H1 (cell line): ENCODE results near the gene GRID1. TPM values are rescaled to one million over a fixed set of nuclear protein-coding genes. Genes with fewer than 3 reads are reported as not detected.

Experiments
- CTCF ChIA-PET: fragments of 300-600 bp; sonication (Branson Sonifier 250); formaldehyde crosslinking; loops from one replicate; lab custom pipeline; 2021; ENCODE audit not compliant: partially characterized antibody; lab: Charles Lee
- POLR2A ChIA-PET: fragments of 300-600 bp; sonication (Branson Sonifier 250); formaldehyde crosslinking; loops from one replicate; lab custom pipeline; 2021; ENCODE audit warnings: inconsistent platforms; ENCODE audit not compliant: partially characterized antibody; lab: Charles Lee
- DNase-seq, 2 experiments: peaks; one replicate each; pipeline versions ENCODE4 v3.0.0 to v3.0.0-alpha.2; 2010 to 2022; ENCODE audit warnings: low spot score in 2 of 2, low read depth in 1 of 2, mixed read lengths in 1 of 2
- FAIRE-seq: peaks from 2 replicates; lab custom pipeline; 2011; peaks lifted over from hg19 to GRCh38; lab: Jason Lieb, UNC
- H2AFZ ChIP-seq: 2 replicates; pipeline ENCODE4 v1.8.1; 2012; ENCODE audit warnings: low read length, inconsistent platforms
- H2AK5ac ChIP-seq: 2 replicates; pipeline ENCODE4 v1.6.1; 2013; ENCODE audit warnings: low read depth, low read length
- H2BK120ac ChIP-seq: replicated peaks from 2 replicates; pipeline ENCODE3; 2013; ENCODE audit warnings: low read depth, low read length, inconsistent platforms
- H2BK12ac ChIP-seq: 2 replicates; pipeline ENCODE4 v1.6.1; 2013; ENCODE audit warnings: low read depth, low read length
- H2BK15ac ChIP-seq: 2 replicates; pipeline ENCODE4 v1.6.1; 2013; ENCODE audit warnings: low read length
- H2BK20ac ChIP-seq: 2 replicates; pipeline ENCODE4 v1.6.1; 2013; ENCODE audit warnings: low read length
- H2BK5ac ChIP-seq: 2 replicates; pipeline ENCODE4 v1.6.1; 2013; ENCODE audit warnings: low read depth, low read length
- H3K14ac ChIP-seq: 2 replicates; pipeline ENCODE4 v1.6.1; 2013; ENCODE audit warnings: inconsistent platforms; ENCODE audit not compliant: insufficient read length
- H3K18ac ChIP-seq: 2 replicates; pipeline ENCODE4 v1.6.1; 2013; ENCODE audit warnings: low read length; ENCODE audit errors: extremely low read depth
- H3K23ac ChIP-seq: 2 replicates; pipeline ENCODE4 v1.6.1; 2013; ENCODE audit warnings: inconsistent platforms; ENCODE audit not compliant: insufficient read length
- H3K23me2 ChIP-seq: 2 replicates; pipeline ENCODE4 v1.6.1; 2013; ENCODE audit warnings: low read depth, low read length
- H3K27ac ChIP-seq: 2 replicates; pipeline ENCODE4 v1.6.1; 2011; ENCODE audit warnings: low read depth, low read length, inconsistent platforms
- H3K27me3 ChIP-seq, 4 experiments: replicated peaks in 1 of 4; 1 replicate in 1 of 4; 2 replicates in 3 of 4; pipeline versions ENCODE4 v1.6.1 to v1.8.1; 2011 to 2013; ENCODE audit warnings: low read length in 3 of 4, mild to moderate bottlenecking in 3 of 4, inconsistent platforms in 2 of 4, mixed read lengths in 2 of 4, moderate library complexity in 1 of 4; ENCODE audit not compliant: control insufficient read depth in 3 of 4, insufficient read depth in 3 of 4; ENCODE audit errors: extremely low read depth in 1 of 4
- H3K36me3 ChIP-seq, 4 experiments: 2 replicates each; pipeline versions ENCODE4 v1.6.1 to v1.8.1; 2011 to 2013; ENCODE audit warnings: mild to moderate bottlenecking in 4 of 4, low read length in 3 of 4, moderate library complexity in 2 of 4, control low read depth in 1 of 4, inconsistent platforms in 1 of 4; ENCODE audit not compliant: insufficient read depth in 4 of 4, control insufficient read depth in 2 of 4
- H3K4ac ChIP-seq: replicated peaks from 2 replicates; pipeline ENCODE3; 2013; ENCODE audit warnings: low read length, low read depth, mixed read lengths, inconsistent platforms; ENCODE audit not compliant: insufficient read length
- H3K4me1 ChIP-seq, 4 experiments: replicated peaks in 1 of 4; 1 replicate in 1 of 4; 2 replicates in 3 of 4; pipeline versions ENCODE4 v1.6.1 to v1.8.1; 2011 to 2013; ENCODE audit warnings: low read length in 3 of 4, inconsistent platforms in 2 of 4, mixed read lengths in 1 of 4; ENCODE audit not compliant: insufficient read depth in 4 of 4, control insufficient read depth in 3 of 4
- H3K4me2 ChIP-seq, 2 experiments: 2 replicates each; pipeline versions ENCODE4 v1.6.1 to v1.8.1; 2011 to 2013; ENCODE audit warnings: low read depth in 2 of 2, low read length in 2 of 2, control low read depth in 1 of 2, inconsistent platforms in 1 of 2, mild to moderate bottlenecking in 1 of 2; ENCODE audit not compliant: insufficient read depth in 1 of 2
- H3K4me3 ChIP-seq, 4 experiments: fragments of 200-600, 300-600 bp in 1 of 4; sonication (generic), shearing (Covaris generic), sonication (Bioruptor Twin) in 1 of 4; 2 replicates each; pipeline versions ENCODE4 v1.5.1 to v1.8.1; 2011 to 2016; ENCODE audit warnings: low read length in 4 of 4, low read depth in 3 of 4, control low read depth in 2 of 4, inconsistent platforms in 2 of 4, mild to moderate bottlenecking in 2 of 4, mixed read lengths in 1 of 4, moderate library complexity in 1 of 4; ENCODE audit not compliant: insufficient read depth in 2 of 4; ENCODE audit errors: extremely low read depth in 1 of 4
- H3K56ac ChIP-seq: replicated peaks from 2 replicates; pipeline ENCODE3; 2013; ENCODE audit warnings: low read depth, mild to moderate bottlenecking, mixed read lengths, low read length, inconsistent platforms; ENCODE audit not compliant: insufficient read length
- H3K79me1 ChIP-seq: 2 replicates; pipeline ENCODE4 v1.6.1; 2013; ENCODE audit warnings: low read depth, low read length, control low read depth
- H3K79me2 ChIP-seq, 2 experiments: 2 replicates each; pipeline versions ENCODE4 v1.6.1 to v1.8.1; 2012 to 2013; ENCODE audit warnings: low read length in 2 of 2, mild to moderate bottlenecking in 2 of 2, inconsistent platforms in 1 of 2; ENCODE audit not compliant: insufficient read depth in 2 of 2, control insufficient read depth in 1 of 2
- H3K9ac ChIP-seq, 4 experiments: replicated peaks in 1 of 4; 1 replicate in 1 of 4; 2 replicates in 3 of 4; pipeline versions ENCODE4 v1.6.1 to v1.8.1; 2011 to 2013; ENCODE audit warnings: low read depth in 3 of 4, low read length in 3 of 4, control low read depth in 2 of 4, mild to moderate bottlenecking in 2 of 4, moderate library complexity in 2 of 4, inconsistent platforms in 1 of 4; ENCODE audit errors: extremely low read depth in 1 of 4
- H3K9me3 ChIP-seq, 2 experiments: 2 replicates each; pipeline versions ENCODE4 v1.6.1 to v1.8.1; 2012 to 2013; ENCODE audit warnings: mild to moderate bottlenecking in 2 of 2, moderate library complexity in 2 of 2, control low read depth in 1 of 2, inconsistent platforms in 1 of 2, low read depth in 1 of 2, low read length in 1 of 2, mixed read lengths in 1 of 2; ENCODE audit not compliant: insufficient read depth in 2 of 2
- H4K20me1 ChIP-seq, 2 experiments: replicated peaks in 1 of 2; 2 replicates each; pipeline versions ENCODE3 to v1.8.1; 2011 to 2013; ENCODE audit warnings: inconsistent platforms in 2 of 2, low read length in 2 of 2, mild to moderate bottlenecking in 1 of 2; ENCODE audit not compliant: insufficient read depth in 2 of 2, control insufficient read depth in 1 of 2
- H4K5ac ChIP-seq: 2 replicates; pipeline ENCODE4 v1.6.1; 2013; ENCODE audit warnings: low read length, low read depth, mixed read lengths, inconsistent platforms; ENCODE audit not compliant: insufficient read length
- H4K8ac ChIP-seq: 2 replicates; pipeline ENCODE4 v1.8.0; 2013; ENCODE audit warnings: mild to moderate bottlenecking, moderate library complexity, low read length, inconsistent platforms; ENCODE audit not compliant: insufficient read depth; ENCODE audit errors: extremely low read depth
- H4K91ac ChIP-seq: replicated peaks from 2 replicates; pipeline ENCODE3; 2013; ENCODE audit warnings: low read length, mixed read lengths, inconsistent platforms; ENCODE audit not compliant: insufficient read length
- BRCA1 ChIP-seq: IDR thresholded peaks from 2 replicates; pipeline ENCODE4 v1.6.1; 2012; ENCODE audit warnings: low read depth, low read length, improper control_type of control experiment
- CBX8 ChIP-seq: fragments of 300-800, 300-1000 bp; sonication (generic); IDR thresholded peaks from 2 replicates; pipeline ENCODE4 v1.7.1; 2016; ENCODE audit warnings: low read depth, low read length, borderline replicate concordance
- CREB1 ChIP-seq: IDR thresholded peaks from 2 replicates; pipeline ENCODE4 v1.6.1; 2012; ENCODE audit warnings: inconsistent platforms
- CTBP2 ChIP-seq: IDR thresholded peaks from 2 replicates; pipeline ENCODE4 v1.7.0; 2011; ENCODE audit warnings: borderline replicate concordance, mild to moderate bottlenecking, moderate library complexity, mixed read lengths, low read length; ENCODE audit not compliant: insufficient read depth, insufficient read length
- EP300 ChIP-seq, 2 experiments: IDR thresholded peaks; 1 replicate in 1 of 2; 2 replicates in 1 of 2; pipeline ENCODE4 v1.6.1; 2011 to 2012; ENCODE audit warnings: low read depth in 2 of 2, low read length in 2 of 2, mild to moderate bottlenecking in 2 of 2, borderline replicate concordance in 1 of 2, inconsistent platforms in 1 of 2, moderate library complexity in 1 of 2
- FOSL1 ChIP-seq: IDR thresholded peaks from 2 replicates; pipeline ENCODE4 v1.6.1; 2011; ENCODE audit warnings: mild to moderate bottlenecking, low read depth, low read length, moderate library complexity; ENCODE audit not compliant: insufficient read depth
- GTF2F1 ChIP-seq: IDR thresholded peaks from 2 replicates; pipeline ENCODE4 v1.6.1; 2012; ENCODE audit warnings: low read depth, low read length, improper control_type of control experiment, borderline replicate concordance
- JUN ChIP-seq: IDR thresholded peaks from 2 replicates; pipeline ENCODE4 v1.6.1; 2011; ENCODE audit warnings: low read depth, mild to moderate bottlenecking, improper control_type of control experiment, low read length
- POLR2AphosphoS5 ChIP-seq: IDR thresholded peaks from 2 replicates; pipeline ENCODE4 v1.6.1; 2011; ENCODE audit warnings: low read depth, low read length
- RAD21 ChIP-seq, 2 experiments: IDR thresholded peaks in 1 of 2; conservative IDR thresholded peaks in 1 of 2; 2 replicates each; pipeline ENCODE4 v1.6.1; 2011; ENCODE audit warnings: low read depth in 2 of 2, low read length in 2 of 2, improper control_type of control experiment in 1 of 2, inconsistent platforms in 1 of 2, mild to moderate bottlenecking in 1 of 2, moderate library complexity in 1 of 2
- SIX5 ChIP-seq: IDR thresholded peaks from 2 replicates; pipeline ENCODE4 v1.6.1; 2011; ENCODE audit warnings: mild to moderate bottlenecking, low read depth, low read length
- TAF7 ChIP-seq: optimal IDR thresholded peaks from 2 replicates; pipeline ENCODE3; 2011; ENCODE audit warnings: low read depth, mild to moderate bottlenecking, inconsistent platforms, low read length, moderate library complexity, borderline replicate concordance
- TBP ChIP-seq: IDR thresholded peaks from 2 replicates; pipeline ENCODE4 v1.6.1; 2011; ENCODE audit warnings: low read depth, low read length, improper control_type of control experiment
- WGBS, 2 experiments: shearing (Covaris generic) in 1 of 2; methylation state at CpG; one replicate each; pipeline versions ENCODE4 v1.1.6 to v1.1.7; 2013 to 2015; ENCODE audit warnings: low lambda C conversion rate in 2 of 2, mixed read lengths in 2 of 2, inconsistent platforms in 1 of 2, low coverage in 1 of 2, missing lambda C conversion rate in 1 of 2; ENCODE audit not compliant: insufficient replicate concordance in 2 of 2, insufficient coverage in 1 of 2, insufficient read length in 1 of 2; ENCODE audit errors: extremely low coverage in 1 of 2, missing lambda C conversion rate in 1 of 2; 5-methylcytosine and 5-hydroxymethylcytosine counted together
- polyA plus RNA-seq, 7 experiments: library from polyadenylated mRNA; depleted of rRNA in 3 of 7; stranded (reverse) in 5 of 7; unstranded in 2 of 7; fragments of >200 nt in 5 of 7; fragments of 200-250 nt in 2 of 7; gene quantifications; 1 replicate in 5 of 7; 2 replicates in 1 of 7; 4 replicates in 1 of 7; pipeline versions ENCODE4 v1.2.1 to v1.2.3, GENCODE V29; 2011 to 2013; ENCODE audit warnings: missing spikeins in 2 of 7, mixed read lengths in 2 of 7
- total RNA-seq: library from RNA; stranded (reverse); fragmentation: NEBNext Ultra II Directional; extraction: Animal tissue kit (Norgen Biotek cat#: 25700); gene quantifications from 2 replicates; pipeline ENCODE4 v1.2.1, GENCODE V29; 2021

GRID1 gene
- total and polyA plus RNA-seq, 2 of the 8 experiments (the other 6 are each of a cell fraction or from before 2014, with no cell fraction given): 0.22 to 0.30 TPM

- Histone ChIP-seq H3K4me3 (no peak overlapping the region), H3K23me2 (no peaks in the 10 kb centered on the region), H4K5ac (no peak overlapping the region), H3K9me3 (no peaks in the 10 kb centered on the region), H3K4me2 (no peak overlapping the region), H2BK20ac (no peak overlapping the region), H3K23ac (no peak overlapping the region), H3K56ac (no peak overlapping the region), H3K18ac (no peak overlapping the region), H3K79me1 (no peaks in the 10 kb centered on the region), H2BK12ac (no peak overlapping the region), H3K9ac (no peak overlapping the region), H2BK120ac (no peak overlapping the region), H3K27ac (no peak overlapping the region), H3K4me1 (peaks cover 0 to 2% (median 0%) of the 10 kb centered on the region in 4 experiments; a peak in 3 of 7 replicates), H3K4ac (no peak overlapping the region), H3K27me3 (no peaks in the 10 kb centered on the region), H2BK15ac (no peak overlapping the region), H4K8ac (no peak overlapping the region), H3K79me2 (no peaks in the 10 kb centered on the region), H2BK5ac (no peak overlapping the region), H4K20me1 (no peaks in the 10 kb centered on the region), H2AK5ac (no peak overlapping the region), H4K91ac (no peak overlapping the region), H2AFZ (no peak overlapping the region), H3K14ac (no peak overlapping the region), H3K36me3 (no peaks in the 10 kb centered on the region)
- ChIA-PET CTCF (interaction anchor here (1.0 to 1.6 kb wide), 2 partner anchors 14 to 16 kb away, joined by 5 read pairs; no protein-coding TSS in a partner anchor), POLR2A (no interaction called here)
- no peak for FAIRE-seq
- DNase-seq: no peak
- WGBS, 2 experiments: 94% methylated on average over 5 of the region's 5 CpGs; no CpG with 5 or more reads in 1 of the 2 experiments
- TF ChIP-seq CTBP2 (no peak), SIX5 (no peak), JUN (no peak), POLR2AphosphoS5 (no peak), CREB1 (no peak), FOSL1 (no peak), TAF7 (no peak), EP300 (IDR thresholded peaks at IDR 0.05; ENCODE audit: borderline replicate concordance in 1 of 2, low read depth in 2 of 2, low read length in 2 of 2) (no peak), BRCA1 (no peak), GTF2F1 (no peak), RAD21 (IDR thresholded peaks at IDR 0.05 in 1 of 2, conservative IDR thresholded peaks at IDR 0.05 in 1 of 2; ENCODE audit: low read depth in 2 of 2, low read length in 2 of 2) (no peak), TBP (no peak), CBX8 (no peak)
Observed at GRCh38 chr10:86152911-86153310, 213.7 kb downstream of the GRID1 start.
